ENCODE data around the gene HHAT. TPM values are rescaled to one million over a fixed set of nuclear protein-coding genes. Genes with fewer than 3 reads are reported as not detected.

HHAT gene
- polyA plus RNA-seq, 3 donors: 1.1 to 1.6 (median 1.5) TPM

DNA sequence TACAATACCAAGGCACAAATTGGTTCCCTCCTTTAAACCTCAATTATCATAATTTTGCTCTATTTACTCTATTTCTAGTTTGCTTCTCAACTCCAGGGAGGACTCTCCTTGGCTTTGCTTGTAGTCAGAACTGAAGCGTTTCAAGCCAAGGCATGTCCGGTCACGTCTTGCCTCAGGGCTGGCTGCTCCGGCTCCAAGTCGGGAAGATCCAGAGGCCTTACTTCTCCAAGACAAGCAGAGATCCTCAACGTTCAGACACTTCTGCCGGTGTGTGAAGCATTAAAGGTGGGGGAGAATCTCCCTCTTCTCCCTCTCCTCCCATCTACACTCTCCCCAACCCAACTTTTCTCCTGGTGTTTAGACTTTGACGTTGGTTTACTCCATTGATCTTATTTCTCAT is 7.2 kb upstream of the HHAT start:
- Mint-ChIP-seq H3K36me3 (no peaks in the 10 kb centered on the region), H3K4me3 (no peak overlapping the region), H3K4me1 (no peaks in the 10 kb centered on the region), H3K9me3 (peaks cover 6 to 10% (median 8%) of the 10 kb centered on the region in 7 donors), H3K27ac (no peak overlapping the region), H3K27me3 (ENCODE audit: low read depth in 3 of 3) (peaks cover 8 to 15% (median 9%) of the 10 kb centered on the region in 3 donors)
- TF ChIP-seq, protein P1, sequence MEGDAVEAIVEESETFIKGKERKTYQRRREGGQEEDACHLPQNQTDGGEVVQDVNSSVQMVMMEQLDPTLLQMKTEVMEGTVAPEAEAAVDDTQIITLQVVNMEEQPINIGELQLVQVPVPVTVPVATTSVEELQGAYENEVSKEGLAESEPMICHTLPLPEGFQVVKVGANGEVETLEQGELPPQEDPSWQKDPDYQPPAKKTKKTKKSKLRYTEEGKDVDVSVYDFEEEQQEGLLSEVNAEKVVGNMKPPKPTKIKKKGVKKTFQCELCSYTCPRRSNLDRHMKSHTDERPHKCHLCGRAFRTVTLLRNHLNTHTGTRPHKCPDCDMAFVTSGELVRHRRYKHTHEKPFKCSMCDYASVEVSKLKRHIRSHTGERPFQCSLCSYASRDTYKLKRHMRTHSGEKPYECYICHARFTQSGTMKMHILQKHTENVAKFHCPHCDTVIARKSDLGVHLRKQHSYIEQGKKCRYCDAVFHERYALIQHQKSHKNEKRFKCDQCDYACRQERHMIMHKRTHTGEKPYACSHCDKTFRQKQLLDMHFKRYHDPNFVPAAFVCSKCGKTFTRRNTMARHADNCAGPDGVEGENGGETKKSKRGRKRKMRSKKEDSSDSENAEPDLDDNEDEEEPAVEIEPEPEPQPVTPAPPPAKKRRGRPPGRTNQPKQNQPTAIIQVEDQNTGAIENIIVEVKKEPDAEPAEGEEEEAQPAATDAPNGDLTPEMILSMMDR (IDR thresholded peaks at IDR 0.05): no peak
- no peak overlapping the region for H3K4me2 ChIP-seq (replicated peaks; ENCODE audit: extremely low read depth, low read length, poor library complexity, severe bottlenecking)
- no peak overlapping the region for H2AFZ ChIP-seq (ENCODE audit: insufficient read depth, low read depth, low read length, poor library complexity, severe bottlenecking)
- H3K79me2 ChIP-seq (ENCODE audit: insufficient read depth, low read length): no peaks in the 10 kb centered on the region
- no peaks in the 10 kb centered on the region for H4K20me1 ChIP-seq (ENCODE audit: insufficient read depth, low read length)
- 100% methylated on average over 3 of the region's 8 CpGs for WGBS (ENCODE audit: insufficient coverage)
- no peak for DNase-seq
- no peaks in the 10 kb centered on the region for H3K9me3 ChIP-seq (replicated peaks in 1 of 2; ENCODE audit: control insufficient read depth in 1 of 2, insufficient read depth in 1 of 2, low read length in 2 of 2)
- no peak overlapping the region for H3K27ac ChIP-seq (ENCODE audit: low read depth in 1 of 2, low read length in 2 of 2)
- no peak overlapping the region for H3K4me3 ChIP-seq (replicated peaks in 1 of 3; ENCODE audit: low read depth in 2 of 3, low read length in 3 of 3)
- no peaks in the 10 kb centered on the region for H3K4me1 ChIP-seq (ENCODE audit: control insufficient read depth in 1 of 2, insufficient read depth in 2 of 2, low read length in 2 of 2)
- no peak overlapping the region for H3K9ac ChIP-seq (ENCODE audit: insufficient read depth, low read length, poor library complexity, severe bottlenecking)
- H3K27me3 ChIP-seq (ENCODE audit: control insufficient read depth in 2 of 2, insufficient read depth in 2 of 2, low read length in 2 of 2): no peaks in the 10 kb centered on the region
- intact Hi-C loops (cut with micrococcal nuclease): no loop called here
- no peaks in the 10 kb centered on the region for H3K36me3 ChIP-seq (replicated peaks in 1 of 2; ENCODE audit: control insufficient read depth in 1 of 2, insufficient read depth in 2 of 2, low read length in 2 of 2)

DNA sequence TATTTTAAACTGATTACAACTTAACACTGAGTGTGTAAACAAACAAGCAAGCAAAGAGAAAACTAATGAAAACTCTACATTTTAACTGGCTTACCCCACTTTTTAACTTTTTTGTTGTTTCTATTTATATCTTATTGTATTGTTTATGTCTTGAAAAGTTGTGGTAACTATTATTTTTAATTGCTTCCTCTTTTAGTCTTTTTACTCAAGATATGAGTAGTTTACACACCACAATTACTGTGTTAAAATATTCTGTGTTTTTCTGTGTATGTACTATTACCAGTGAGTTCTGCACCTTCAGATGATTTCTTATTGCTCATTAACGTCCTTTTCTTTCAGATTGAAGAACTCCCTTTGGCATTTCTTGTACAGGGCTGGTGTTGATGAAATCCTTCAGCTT is 4.7 kb upstream of the HHAT start:
- no peak overlapping the region for H3K4me3 Mint-ChIP-seq

More for the DNA sequence above, 4.7 kb upstream of the HHAT start:
- H3K9me3 Mint-ChIP-seq: peaks cover under 1 to 8% (median 5%) of the 10 kb centered on the region in 7 donors
- Histone ChIP-seq H2AFZ (ENCODE audit: insufficient read depth, low read depth, low read length, poor library complexity, severe bottlenecking) (no peak overlapping the region), H3K4me3 (replicated peaks in 1 of 3; ENCODE audit: low read depth in 2 of 3, low read length in 3 of 3) (no peak overlapping the region), H3K4me2 (replicated peaks; ENCODE audit: extremely low read depth, low read length, poor library complexity, severe bottlenecking) (no peak overlapping the region), H3K9ac (ENCODE audit: insufficient read depth, low read length, poor library complexity, severe bottlenecking) (no peak overlapping the region), H3K4me1 (ENCODE audit: control insufficient read depth in 1 of 2, insufficient read depth in 2 of 2, low read length in 2 of 2) (peaks cover 7 to 10% of the 10 kb centered on the region in 2 donors), H4K20me1 (ENCODE audit: insufficient read depth, low read length) (no peaks in the 10 kb centered on the region), H3K27ac (ENCODE audit: low read depth in 1 of 2, low read length in 2 of 2) (no peak overlapping the region), H3K79me2 (ENCODE audit: insufficient read depth, low read length) (no peaks in the 10 kb centered on the region), H3K9me3 (replicated peaks in 1 of 2; ENCODE audit: control insufficient read depth in 1 of 2, insufficient read depth in 1 of 2, low read length in 2 of 2) (no peaks in the 10 kb centered on the region), H3K27me3 (ENCODE audit: control insufficient read depth in 2 of 2, insufficient read depth in 2 of 2, low read length in 2 of 2) (no peaks in the 10 kb centered on the region), H3K36me3 (replicated peaks in 1 of 2; ENCODE audit: control insufficient read depth in 1 of 2, insufficient read depth in 2 of 2, low read length in 2 of 2) (no peaks in the 10 kb centered on the region)
- peaks cover 6 to 9% (median 7%) of the 10 kb centered on the region in 3 donors for H3K27me3 Mint-ChIP-seq (ENCODE audit: low read depth in 3 of 3)
- TF ChIP-seq, protein P1 (IDR thresholded peaks at IDR 0.05): no peak
- peaks cover 7% of the 10 kb centered on the region for H3K4me1 Mint-ChIP-seq
- H3K27ac Mint-ChIP-seq: no peak overlapping the region
- WGBS (ENCODE audit: insufficient coverage): no CpG with 5 or more reads among the region's 1 CpG
- intact Hi-C loops (cut with micrococcal nuclease): no loop called here
- DNase-seq: no peak
- H3K36me3 Mint-ChIP-seq: no peaks in the 10 kb centered on the region
